ENCODE results near the gene RGS3. TPM values are rescaled to one million over a fixed set of nuclear protein-coding genes. Genes with fewer than 3 reads are reported as not detected.

The RGS3 gene
- polyA plus RNA-seq, 5 donors, result 65.3 to 82.9 (median 75.8) TPM

DNA sequence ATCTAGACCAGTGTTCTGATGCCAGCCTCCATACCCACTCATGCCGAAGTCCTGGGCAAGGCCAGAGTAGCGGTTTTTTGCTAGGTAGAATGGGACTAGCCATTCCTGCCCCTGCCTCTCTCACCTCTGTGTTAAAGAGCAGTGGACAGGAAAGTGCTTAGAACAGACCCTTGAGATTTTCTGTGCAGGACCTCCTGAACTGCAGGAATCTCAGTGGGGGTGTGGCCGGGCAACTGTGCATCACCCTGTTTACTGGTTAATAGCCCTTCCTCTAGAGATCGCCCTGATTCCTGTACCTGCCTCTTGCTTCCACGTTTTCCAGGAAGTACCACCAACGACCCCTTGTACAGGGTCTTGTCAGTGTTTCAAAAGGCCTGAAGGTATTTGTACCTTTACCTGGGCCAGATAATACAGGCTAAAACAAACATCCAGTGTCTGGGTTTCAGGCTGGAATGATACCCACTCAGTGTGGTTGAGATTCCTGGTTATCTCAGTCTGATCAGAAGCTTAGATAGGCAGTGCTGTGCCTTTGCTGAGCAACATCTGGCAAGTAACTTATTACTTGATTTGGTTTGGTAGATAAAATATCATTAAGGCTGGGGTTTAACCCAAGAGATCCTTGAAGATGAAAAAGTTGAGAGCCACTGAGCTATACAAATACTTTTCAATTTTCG, 65.9 kb downstream of the RGS3 start:
- no peak for DNase-seq

DNA sequence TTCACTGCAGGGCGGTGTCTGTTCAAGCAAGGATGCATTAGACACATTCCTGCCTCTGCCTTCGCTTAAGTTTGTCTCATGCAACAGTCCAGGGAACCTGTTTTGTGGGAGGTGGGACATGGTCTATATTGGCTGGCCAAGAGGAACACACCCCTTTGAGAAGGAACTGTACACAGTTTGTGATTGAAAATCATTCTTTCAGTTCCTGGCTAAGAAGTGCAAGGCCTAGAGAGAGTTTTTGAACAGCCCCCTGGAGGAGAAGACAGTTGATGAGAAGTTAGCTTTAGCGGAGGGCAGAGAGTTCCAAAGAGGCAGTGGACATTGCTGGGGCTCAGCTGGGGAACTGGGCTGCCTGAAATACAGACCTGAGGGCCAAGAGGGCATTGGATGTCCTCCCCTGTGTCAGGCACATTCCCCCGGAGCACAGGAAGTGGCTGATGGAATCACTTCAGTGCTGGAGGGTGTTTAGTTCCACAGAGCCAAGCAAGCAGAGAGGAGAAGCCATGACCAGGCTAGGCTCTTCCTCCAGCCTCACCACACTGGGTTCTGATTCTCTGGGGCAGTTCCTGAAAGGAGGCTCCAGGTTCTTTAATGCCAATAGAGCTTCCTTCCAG, 66.6 kb downstream of the RGS3 start:
- DNase-seq, result no peak

DNA sequence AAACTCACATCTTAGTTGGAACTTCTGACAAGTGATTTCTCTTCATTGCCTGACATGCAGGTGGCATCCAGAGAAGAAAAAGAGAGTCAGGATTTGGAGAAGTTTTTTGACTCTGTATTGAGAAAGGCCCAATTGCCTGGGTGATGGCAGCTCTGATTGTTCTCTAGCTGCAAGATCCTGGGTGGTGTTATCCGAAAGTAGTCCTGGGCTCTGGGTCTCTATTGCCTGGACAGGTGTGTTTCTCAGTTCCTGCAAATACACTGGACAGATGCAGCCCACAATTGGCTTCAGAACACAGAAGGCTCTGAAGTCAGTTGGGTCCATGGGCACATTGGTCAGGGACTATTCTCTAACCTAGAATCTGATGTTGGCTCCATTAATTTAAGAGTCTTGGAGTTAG, 67.4 kb downstream of the RGS3 start:
- DNase-seq, result no peak

DNA sequence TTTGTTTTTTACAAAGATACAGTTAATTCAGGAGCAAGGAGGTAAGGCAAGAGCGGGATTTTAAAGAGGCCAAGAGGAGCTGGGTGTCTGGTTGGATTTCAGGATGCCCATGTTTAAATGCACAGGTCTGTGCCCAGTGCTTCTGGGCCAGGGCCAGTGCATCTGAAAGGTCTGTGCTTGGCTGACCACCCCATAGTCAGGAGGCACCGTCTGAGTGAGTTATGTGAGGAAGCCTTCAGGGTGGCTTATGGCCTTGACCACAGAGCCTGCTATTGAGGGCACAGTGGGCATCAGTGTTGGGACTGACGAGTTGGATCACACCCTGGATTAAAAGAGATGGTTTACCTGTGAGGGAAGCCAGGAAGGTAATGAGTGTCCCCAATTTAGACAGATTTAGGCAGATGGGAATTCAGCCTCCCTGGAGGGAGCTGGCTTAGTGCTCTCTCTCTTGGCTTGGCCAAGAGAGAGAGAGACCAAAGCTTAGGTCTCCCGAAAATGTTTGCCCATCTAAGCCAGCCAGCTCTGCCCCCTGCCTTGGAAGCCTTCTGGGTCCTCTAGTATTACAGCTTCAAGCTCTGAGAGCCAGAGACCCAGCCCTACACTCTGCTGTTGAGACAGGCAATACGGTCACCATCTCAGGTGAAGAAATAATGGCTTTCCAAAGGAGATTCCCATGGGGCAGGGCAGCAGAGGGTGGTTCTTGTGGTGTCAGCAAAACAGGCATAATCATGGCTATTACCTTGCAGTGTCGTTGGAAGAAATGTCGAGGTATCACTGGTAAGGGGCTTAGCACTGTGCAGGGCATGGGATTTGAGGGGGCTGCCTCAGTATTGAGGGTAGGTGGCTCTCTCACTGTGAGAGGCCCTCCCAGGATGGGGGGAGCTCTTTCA, 68.6 kb downstream of the RGS3 start:
- no peak for DNase-seq

DNA sequence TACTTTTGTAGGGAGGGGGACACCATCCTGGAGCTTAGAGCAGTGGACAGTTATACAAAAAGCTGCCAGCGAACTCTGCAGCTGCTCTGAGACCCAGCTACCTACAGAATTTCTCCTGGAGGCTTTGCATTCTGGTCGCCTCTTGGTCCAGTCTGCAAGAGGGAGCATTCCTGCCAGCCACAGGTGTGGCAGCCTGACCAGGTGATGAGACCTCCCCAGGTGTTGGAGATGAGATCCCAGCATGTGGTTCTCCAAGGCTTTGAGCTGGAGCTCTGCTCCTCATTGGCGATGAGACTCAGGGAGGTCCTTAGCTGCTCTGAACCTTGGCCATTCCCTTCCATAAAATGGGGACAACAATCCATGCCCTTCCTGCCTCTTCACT, 69.3 kb downstream of the RGS3 start:
- DNase-seq, result no peak

DNA sequence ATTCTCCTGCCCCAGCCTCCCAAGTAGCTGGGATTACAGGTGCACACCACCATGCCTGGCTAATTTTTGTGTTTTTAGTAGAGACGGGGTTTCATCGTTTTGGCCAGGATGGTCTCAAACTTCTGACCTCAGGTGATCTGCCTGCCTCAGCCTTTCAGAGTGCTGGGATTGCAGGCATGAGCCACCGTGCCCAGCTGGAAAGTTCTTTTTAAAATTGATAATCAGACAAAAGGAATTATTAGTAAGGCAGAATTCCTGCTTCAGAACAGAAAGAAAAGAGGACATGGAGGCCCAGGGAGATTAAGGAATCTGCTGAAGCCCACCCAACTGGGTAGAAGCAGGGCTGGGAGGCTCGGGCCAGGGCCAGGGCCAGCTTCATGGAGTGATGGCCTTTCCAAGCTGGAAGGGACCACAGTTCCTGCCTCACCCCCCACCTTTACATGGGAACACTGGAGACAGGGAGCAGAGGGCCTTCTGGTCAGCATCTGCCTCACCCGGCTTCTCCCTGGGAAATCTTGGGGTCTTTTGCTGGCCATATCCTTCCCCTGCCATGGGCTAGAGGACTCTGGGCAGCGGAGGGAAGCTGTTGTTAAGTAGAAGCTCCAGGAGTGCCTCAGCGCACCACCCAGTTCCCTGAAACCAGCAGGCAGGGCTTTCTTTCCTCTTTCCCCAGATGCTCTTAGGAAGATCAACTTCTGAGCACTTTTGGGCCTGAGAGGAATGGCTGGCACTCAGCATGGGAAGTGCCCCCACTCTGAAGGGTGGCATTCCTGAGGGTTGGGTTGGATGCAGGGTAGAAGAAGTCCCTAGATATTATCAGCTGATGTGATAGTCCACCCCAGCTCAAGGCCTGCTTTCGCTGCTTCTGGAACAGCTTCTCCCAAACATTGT, 70.1 kb downstream of the RGS3 start:
- DNase-seq, result no peak

DNA sequence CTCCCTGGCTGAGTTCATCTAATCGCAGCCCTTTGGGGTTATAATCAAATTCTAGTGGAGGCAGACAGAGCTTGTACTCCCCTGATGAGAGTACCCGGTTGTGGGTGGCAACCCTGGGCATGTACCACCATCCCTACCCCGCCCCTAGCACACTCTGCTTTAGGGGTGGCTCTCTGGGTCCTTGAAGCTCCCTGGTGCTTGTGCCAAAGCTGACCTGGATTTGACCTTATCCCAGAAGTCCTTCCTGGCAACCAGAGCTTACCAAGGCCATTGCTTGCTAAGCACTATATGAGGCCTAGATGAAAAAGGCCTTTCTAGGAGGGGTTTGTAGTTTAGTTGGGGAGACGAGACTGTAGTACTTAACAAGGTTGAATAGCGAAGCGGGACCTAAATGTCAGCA, 72.2 kb downstream of the RGS3 start:
- DNase-seq, result no peak

DNA sequence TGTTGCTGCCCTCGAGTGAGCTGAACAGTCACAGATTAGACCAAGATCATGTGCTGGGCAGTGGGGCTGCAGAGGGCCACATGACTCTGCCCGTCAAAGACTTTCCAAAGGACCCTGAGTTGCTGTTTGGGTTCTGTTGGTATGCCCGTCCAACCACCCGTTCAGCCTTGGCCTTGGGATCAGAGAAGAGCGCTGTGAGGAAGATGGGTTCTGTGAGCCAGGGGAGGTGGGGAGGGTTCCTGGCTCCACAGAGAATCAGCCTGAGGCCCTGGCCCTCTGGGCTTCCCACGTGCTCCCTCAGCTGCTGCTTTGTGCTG, 72.6 kb downstream of the RGS3 start:
- no peak for DNase-seq

DNA sequence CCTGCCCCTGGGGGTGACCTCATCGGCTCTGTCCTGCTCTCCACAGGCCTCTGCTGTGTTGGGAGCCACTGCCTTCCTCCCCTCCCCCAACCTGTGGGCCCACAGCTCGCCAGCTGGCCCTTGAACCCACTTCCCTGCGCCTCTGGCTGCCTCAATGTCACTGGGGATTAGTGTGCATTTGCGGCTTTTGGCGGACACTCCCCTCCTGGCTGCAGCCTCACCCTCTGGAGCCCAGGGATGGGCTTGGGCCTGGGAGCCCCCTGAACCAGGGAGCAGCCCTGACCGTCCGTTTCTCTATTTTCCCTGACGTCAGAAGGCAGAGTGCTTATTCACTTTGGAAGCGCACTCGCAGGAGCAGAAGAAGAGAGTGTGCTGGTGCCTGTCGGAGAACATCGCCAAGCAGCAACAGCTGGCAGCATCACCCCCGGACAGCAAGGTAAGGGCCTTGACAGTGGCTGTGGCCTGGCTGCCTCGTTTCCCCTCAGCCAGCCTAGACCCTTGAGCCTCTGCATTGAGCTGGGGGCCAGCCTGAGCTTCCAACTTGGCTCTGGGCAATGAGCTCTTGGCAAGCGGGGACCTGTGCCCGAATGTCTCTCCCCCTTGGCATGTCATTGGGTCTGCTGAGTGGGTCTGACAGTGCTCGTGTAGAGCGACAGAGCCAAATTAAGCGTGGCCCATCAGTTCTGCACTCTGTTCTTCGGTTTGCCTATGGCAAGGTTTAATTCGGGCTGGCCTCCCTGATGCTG, 73.1 kb downstream of the RGS3 start:
- DNase-seq, result no peak

DNA sequence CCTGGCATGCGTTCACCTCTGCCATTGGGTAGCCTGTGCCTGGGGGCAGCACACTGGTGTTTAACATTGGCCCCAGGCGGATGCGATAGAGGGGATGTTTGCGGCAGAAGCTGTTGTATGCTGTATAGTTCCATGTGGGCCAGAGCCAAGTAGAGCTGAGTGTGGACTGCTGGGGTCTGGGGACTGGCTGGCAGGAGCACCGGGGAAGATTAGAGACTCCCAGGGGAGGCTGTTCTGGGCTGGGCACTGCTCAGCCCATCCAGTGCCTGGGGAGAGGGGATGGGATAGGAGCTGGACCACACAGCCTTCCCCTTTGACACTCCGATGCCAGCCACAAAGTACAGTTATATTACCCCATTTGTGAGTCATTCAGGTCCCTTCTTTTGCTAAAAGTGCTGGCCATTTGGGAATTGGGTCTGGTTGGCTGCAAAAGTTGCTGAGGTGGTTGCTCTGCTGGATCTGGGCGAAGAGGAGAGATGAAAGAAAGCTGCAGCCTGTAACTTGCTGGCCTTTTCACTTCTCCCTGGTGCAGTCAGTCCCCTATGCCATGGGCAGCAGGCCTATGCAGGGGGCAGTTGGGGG, 73.8 kb downstream of the RGS3 start:
- DNase-seq, result no peak

DNA sequence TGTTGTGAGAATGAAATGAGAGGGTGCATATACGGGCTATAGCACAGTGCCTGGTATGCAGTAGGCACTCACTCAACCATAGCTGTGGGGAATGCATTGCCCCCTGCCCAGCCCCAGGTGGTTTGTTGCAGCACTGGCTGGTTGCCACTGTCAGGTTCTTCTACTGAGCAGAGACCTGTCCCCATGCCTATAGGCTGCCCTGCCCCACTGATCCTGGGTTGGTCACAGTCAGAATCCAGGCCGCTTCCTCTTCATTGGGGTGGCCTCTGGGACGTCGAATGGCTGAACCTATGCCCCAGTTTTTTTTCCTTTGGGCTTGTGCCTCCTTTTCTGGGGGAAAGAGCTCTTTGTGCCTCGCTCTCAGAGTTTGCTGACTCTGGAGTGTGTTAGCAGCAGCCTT, 74.6 kb downstream of the RGS3 start:
- no peak for DNase-seq

DNA sequence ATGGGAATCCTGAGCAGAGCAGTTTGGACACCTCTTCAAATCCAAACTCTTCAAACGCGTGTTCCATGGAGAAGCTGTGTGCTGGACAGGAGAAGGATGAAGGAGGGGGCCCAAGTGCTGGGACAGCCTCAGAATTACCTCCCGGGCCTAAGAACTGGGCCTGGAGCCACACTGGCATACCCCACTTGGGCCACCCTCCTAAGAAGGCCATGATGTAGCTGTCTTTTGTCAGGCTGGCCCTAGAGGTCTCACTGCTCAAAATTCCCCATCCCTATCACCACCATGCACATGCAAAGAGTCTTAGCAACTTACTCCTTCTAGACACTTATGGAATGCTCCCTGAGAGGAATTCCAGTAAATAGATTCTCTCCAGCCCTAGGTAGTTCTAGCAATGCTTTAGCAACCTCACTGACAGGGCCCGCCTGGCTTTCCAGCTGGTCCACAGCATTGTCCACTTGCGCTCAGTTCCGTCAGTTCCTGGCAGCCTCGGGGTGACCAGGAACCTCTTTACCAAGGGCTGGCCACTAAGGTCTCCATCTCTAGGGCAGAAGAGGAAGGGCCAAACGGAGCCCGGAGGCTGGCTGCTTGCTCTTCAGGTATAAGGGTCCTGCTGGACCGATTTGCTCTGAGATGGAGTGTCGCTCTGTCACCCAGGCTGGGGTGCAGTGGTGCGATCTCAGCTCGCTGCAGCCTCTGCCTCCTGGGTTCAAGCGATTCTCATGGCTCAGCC, 75.3 kb downstream of the RGS3 start:
- no peak for DNase-seq

DNA sequence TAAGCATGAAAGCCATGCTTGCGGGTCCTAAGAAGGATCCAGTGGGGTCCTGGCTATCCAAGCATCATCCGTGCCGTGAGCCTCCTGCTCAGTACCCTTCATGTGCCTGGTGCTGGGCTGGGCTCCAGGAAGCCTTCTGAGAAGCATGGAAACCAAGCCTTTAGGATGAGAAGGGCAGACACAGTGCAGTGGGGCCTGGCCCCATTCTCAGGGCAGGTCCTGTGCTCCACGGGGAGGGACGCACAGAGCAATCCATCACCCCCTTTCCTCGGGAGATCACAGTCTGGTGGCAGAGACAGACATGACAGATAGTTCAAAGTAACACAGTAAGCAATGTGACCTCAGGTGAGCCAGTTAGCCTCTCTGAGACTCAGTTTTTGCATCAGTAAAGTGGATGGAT, 76.9 kb downstream of the RGS3 start:
- no peak for DNase-seq

DNA sequence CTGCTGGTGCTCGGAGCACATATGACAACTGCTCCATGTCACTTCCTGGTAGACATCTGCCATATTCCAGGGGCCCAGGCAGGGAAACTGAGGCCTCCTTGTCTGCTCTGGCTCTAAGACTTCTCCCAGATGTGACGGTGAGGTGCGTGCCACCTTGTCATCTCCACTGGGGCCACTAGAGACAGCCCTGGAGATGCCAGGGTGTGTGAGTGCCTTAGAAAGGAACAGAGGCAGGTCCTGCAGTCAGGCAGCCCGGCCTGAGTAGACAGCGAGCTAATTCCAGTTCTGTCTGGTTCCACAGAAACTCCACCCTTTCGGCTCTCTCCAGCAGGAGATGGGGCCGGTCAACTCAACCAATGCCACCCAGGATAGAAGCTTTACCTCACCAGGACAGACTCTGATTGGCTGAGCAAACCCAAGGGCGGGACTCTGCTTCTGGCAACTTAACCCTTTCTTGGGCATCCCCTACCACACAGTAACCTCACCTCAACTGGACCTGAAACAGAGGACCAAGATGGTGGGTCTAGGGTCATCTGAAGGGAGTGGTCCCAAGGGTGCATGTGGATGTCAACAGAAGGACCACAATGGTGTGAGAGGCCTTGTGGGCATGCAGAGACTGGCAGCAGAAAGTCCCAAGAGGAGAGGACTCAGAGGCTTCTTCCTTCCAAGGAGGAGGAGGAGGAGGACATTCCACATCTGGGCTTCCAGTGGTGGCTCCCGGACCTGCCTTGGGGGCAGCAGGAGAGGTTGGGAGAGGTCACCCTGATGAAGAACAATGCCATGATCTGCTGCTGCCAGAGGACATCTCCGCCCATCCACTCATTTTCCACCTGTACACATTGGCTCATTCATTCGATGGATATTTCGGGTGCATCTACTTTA, 77.7 kb downstream of the RGS3 start:
- DNase-seq, result peak; percentile 42 to 64

DNA sequence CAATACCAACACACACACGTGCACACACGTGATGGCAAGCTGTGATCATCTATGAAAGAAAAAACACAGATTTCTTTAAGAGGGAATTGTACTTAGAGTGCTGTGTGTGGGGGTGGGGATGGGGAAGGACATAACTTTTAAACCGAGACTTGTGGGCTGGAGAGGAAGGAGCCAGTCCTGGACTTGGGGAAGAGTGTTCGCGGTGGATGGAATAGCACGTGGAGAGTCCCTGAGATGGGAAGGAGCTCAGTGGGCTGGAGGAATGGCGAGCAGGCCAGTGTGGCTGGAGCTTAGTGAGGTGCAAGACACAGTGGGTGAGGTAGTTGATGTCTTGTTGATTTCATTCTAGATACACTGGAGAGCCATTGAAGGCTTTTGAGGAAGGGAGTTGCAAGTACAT, 78.5 kb downstream of the RGS3 start:
- no peak for DNase-seq

DNA sequence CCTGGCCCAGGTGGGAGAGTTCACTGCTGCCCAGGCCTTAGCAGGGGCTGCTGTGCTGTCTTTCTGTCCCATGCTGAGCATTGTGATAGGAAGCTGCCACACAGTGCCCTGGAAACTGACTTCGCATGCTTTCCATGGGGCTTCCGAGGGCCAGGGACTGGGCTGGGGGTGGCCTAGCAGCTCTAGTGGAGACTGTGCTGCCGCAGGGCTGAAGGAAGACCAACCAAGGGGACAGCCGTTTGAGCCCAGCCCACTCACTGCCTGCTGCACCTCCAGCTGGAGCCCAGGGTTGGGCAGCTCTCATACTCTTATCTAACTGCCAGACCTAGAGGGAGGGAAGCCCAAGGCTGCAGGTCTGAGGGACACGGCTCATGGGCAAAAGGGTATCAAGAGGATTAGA, 79.2 kb downstream of the RGS3 start:
- no peak for DNase-seq

DNA sequence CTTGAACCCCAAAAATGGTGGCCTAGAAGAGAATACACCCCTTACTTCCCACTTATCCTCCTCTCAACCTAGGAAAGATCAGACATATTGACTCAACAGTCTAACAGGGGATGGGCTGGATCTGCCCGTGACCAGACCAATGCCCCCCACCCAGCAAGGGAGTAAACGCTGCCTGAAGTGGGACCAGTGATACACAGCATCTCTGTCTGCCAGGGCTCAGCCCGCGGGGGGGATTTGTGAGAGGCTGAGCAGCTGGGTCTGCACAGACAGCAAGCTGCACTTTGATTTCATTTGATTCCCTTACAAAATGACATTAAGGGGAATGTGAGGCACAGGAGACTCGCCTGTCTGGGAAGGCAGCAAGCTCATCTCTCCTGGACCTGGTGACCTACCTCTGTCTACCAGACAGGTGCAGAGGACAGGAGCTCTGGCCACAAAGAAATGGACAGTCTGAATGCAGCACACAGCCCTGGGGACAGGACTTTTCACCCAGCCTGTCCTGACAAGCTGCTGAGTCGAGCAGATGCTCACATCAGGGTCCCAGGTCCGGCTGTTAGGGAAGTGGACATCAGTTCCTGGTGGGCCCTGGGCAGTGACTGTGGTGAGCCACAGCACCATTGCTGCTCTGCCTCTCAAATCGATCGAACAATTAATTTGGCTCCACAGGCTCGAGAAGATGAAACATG, 79.9 kb downstream of the RGS3 start:
- no peak for DNase-seq

DNA sequence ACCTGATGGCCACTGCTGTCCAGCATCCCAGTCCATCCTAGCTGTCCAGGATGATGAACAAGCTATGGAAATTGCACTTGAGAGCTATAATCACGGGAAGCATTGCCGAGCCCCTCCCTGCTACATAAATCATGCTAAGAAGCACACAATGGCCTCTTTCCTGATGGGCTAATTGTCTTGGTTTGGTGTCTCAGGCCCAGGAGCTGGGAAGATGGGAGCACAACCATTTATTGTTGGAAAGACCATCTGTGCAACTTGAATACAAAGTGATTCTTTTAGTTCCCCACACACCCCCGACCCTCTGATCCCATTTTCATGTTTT, 80.4 kb downstream of the RGS3 start:
- DNase-seq, result no peak

DNA sequence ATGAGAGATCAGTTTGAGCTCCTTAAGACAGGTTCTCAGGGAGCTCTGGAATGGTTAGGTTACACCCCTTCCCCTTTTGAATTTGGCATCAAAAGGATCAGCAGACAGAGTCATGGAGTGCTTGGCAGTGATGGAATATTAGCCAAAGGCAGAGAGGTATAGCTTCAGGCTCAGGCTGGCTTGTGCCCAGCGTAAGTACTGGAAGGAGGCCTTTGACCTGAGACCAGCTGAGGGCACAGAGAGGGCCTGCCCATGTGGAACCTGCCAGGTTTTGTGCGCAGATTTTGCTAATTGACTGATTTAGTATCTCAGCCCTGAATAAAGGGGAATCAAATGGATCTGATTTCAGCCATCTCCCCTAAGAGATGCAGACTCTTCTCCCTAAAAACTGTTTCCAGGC, 81.5 kb downstream of the RGS3 start:
- no peak for DNase-seq

All from right lung (tissue), 5 donors.